Measurements from ENCODE around the gene BRIP1.

- TF ChIP-seq JUN (IDR thresholded peaks at IDR 0.05; ENCODE audit: borderline replicate concordance, insufficient read depth, insufficient read length, low read depth) (no peak), EZH2 (IDR thresholded peaks at IDR 0.05; ENCODE audit: borderline replicate concordance, low read depth, low read length, severe bottlenecking) (no peak), MYC (IDR thresholded peaks at IDR 0.05; ENCODE audit: low read depth, low read length) (no peak), POLR2A (IDR thresholded peaks at IDR 0.05; ENCODE audit: low read depth, low read length) (no peak)
- TF ChIP-seq, protein P1, sequence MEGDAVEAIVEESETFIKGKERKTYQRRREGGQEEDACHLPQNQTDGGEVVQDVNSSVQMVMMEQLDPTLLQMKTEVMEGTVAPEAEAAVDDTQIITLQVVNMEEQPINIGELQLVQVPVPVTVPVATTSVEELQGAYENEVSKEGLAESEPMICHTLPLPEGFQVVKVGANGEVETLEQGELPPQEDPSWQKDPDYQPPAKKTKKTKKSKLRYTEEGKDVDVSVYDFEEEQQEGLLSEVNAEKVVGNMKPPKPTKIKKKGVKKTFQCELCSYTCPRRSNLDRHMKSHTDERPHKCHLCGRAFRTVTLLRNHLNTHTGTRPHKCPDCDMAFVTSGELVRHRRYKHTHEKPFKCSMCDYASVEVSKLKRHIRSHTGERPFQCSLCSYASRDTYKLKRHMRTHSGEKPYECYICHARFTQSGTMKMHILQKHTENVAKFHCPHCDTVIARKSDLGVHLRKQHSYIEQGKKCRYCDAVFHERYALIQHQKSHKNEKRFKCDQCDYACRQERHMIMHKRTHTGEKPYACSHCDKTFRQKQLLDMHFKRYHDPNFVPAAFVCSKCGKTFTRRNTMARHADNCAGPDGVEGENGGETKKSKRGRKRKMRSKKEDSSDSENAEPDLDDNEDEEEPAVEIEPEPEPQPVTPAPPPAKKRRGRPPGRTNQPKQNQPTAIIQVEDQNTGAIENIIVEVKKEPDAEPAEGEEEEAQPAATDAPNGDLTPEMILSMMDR (IDR thresholded peaks at IDR 0.05; ENCODE audit: extremely low read depth in 1 of 2, insufficient read depth in 1 of 2, low read depth in 1 of 2, low read length in 2 of 2): no peak
- TF ChIP-seq, protein P2, sequence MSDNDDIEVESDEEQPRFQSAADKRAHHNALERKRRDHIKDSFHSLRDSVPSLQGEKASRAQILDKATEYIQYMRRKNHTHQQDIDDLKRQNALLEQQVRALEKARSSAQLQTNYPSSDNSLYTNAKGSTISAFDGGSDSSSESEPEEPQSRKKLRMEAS (IDR thresholded peaks at IDR 0.05; ENCODE audit: insufficient read depth, insufficient read length): no peak
These were observed 69.1 kb downstream of the BRIP1 start for GRCh38 chr17:61794242-61794641.
